Endothelial cell of umbilical vein (primary cell): ENCODE results near the gene ZNF804A. TPM values are rescaled to one million over a fixed set of nuclear protein-coding genes. Genes with fewer than 3 reads are reported as not detected.
"Not testable (repeated sequence)": the region's sequence is repeated elsewhere in the genome, so short reads cannot be mapped to it uniquely, and the experiment has no call there.

Experiments
- BruUV-seq: library from RNA; stranded (reverse); fragments of 400-500 nt; replicated peaks from 2 replicates; lab custom pipeline; 2021; lab: Mats Ljungman, UMichigan
- CTCF ChIA-PET: fragments of 300-600, 350-600 bp; sonication (Branson Sonifier 250); formaldehyde crosslinking; loops from one replicate; lab custom pipeline; 2021; ENCODE audit warnings: antibody characterized with exemption, inconsistent platforms; lab: Charles Lee
- POLR2A ChIA-PET: fragments of 300-600, 350-600 bp; sonication (Branson Sonifier 250); formaldehyde crosslinking; loops from one replicate; lab custom pipeline; 2021; ENCODE audit warnings: antibody characterized with exemption, inconsistent platforms; lab: Charles Lee
- DNase-seq: peaks from one replicate; pipeline ENCODE4 v3.0.0-alpha.2; 2011; ENCODE audit warnings: low read depth, low spot score
- FAIRE-seq: peaks from 2 replicates; lab custom pipeline; 2011; peaks lifted over from hg19 to GRCh38; lab: Jason Lieb, UNC
- H2AFZ ChIP-seq: 2 replicates; pipeline ENCODE4 v1.6.0; 2012; ENCODE audit warnings: low read depth, low read length, control low read depth, inconsistent platforms
- H3K27ac ChIP-seq: 2 replicates; pipeline ENCODE4 v1.5.1; 2011; ENCODE audit warnings: low read depth, mild to moderate bottlenecking, control low read depth, low read length, moderate library complexity; ENCODE audit not compliant: insufficient read depth
- H3K27me3 ChIP-seq, 2 experiments: 2 replicates each; pipeline versions ENCODE4 v1.6.0 to v1.6.1; 2011; ENCODE audit warnings: low read length in 2 of 2, mixed read lengths in 1 of 2; ENCODE audit not compliant: control insufficient read depth in 2 of 2, insufficient read depth in 2 of 2
- H3K36me3 ChIP-seq, 2 experiments: 2 replicates in 1 of 2; 3 replicates in 1 of 2; pipeline ENCODE4 v1.5.1; 2011; ENCODE audit warnings: low read length in 2 of 2, mild to moderate bottlenecking in 1 of 2, moderate library complexity in 1 of 2; ENCODE audit not compliant: control insufficient read depth in 2 of 2, insufficient read depth in 2 of 2; ENCODE audit errors: extremely low read depth in 1 of 2
- H3K4me1 ChIP-seq: 3 replicates; pipeline ENCODE4 v1.5.1; 2011; ENCODE audit warnings: mild to moderate bottlenecking, low read length; ENCODE audit not compliant: control insufficient read depth, insufficient read depth; ENCODE audit errors: extremely low read depth
- H3K4me2 ChIP-seq: 2 replicates; pipeline ENCODE4 v1.6.1; 2011; ENCODE audit warnings: low read length, control low read depth, mixed read lengths; ENCODE audit not compliant: insufficient read depth
- H3K4me3 ChIP-seq, 3 experiments: fragments of 200-600 bp in 1 of 3; sonication (generic), shearing (Covaris generic) in 1 of 3; replicated peaks in 1 of 3; 2 replicates each; pipeline ENCODE4 v1.5.1; 2011 to 2016; ENCODE audit warnings: control low read depth in 3 of 3, low read length in 3 of 3, mild to moderate bottlenecking in 2 of 3, inconsistent platforms in 1 of 3, low read depth in 1 of 3, moderate library complexity in 1 of 3; ENCODE audit not compliant: insufficient read depth in 1 of 3
- H3K79me2 ChIP-seq: 2 replicates; pipeline ENCODE4 v1.6.0; 2012; ENCODE audit warnings: low read length, inconsistent platforms; ENCODE audit not compliant: control insufficient read depth, insufficient read depth
- H3K9ac ChIP-seq: replicated peaks from 2 replicates; pipeline ENCODE3; 2011; ENCODE audit warnings: low read length, control low read depth; ENCODE audit not compliant: insufficient read depth; ENCODE audit errors: extremely low read depth
- H3K9me1 ChIP-seq: replicated peaks from 3 replicates; pipeline ENCODE4 v1.6.0; 2011; ENCODE audit warnings: mild to moderate bottlenecking, low read length; ENCODE audit not compliant: control insufficient read depth, insufficient read depth; ENCODE audit errors: extremely low read depth
- H3K9me3 ChIP-seq: replicated peaks from 2 replicates; pipeline ENCODE4 v1.5.1; 2012; ENCODE audit warnings: low read length, inconsistent platforms; ENCODE audit not compliant: control insufficient read depth, insufficient read depth
- H4K20me1 ChIP-seq: replicated peaks from 2 replicates; pipeline ENCODE3; 2011; ENCODE audit warnings: mild to moderate bottlenecking, low read length; ENCODE audit not compliant: control insufficient read depth, insufficient read depth; ENCODE audit errors: extremely low read depth
- EZH2 ChIP-seq: IDR thresholded peaks from 2 replicates; pipeline ENCODE4 v1.6.1; 2012; ENCODE audit warnings: borderline replicate concordance, low read depth, mild to moderate bottlenecking, moderate library complexity, low read length, inconsistent platforms; ENCODE audit not compliant: severe bottlenecking
- FOS ChIP-seq: IDR thresholded peaks from 2 replicates; pipeline ENCODE4 v1.6.1; 2011; ENCODE audit warnings: mild to moderate bottlenecking, low read length, moderate library complexity, borderline replicate concordance; ENCODE audit not compliant: insufficient read depth
- GATA2 ChIP-seq: IDR thresholded peaks from 2 replicates; pipeline ENCODE4 v1.7.0; 2011; ENCODE audit warnings: low read depth, mild to moderate bottlenecking, moderate library complexity, mixed read lengths, low read length; ENCODE audit not compliant: insufficient read length, insufficient read depth
- JUN ChIP-seq: IDR thresholded peaks from 2 replicates; pipeline ENCODE4 v1.6.1; 2011; ENCODE audit warnings: borderline replicate concordance, low read depth; ENCODE audit not compliant: insufficient read length, insufficient read depth
- MYC ChIP-seq: IDR thresholded peaks from one replicate; pipeline ENCODE4 v1.6.1; 2011; ENCODE audit warnings: mild to moderate bottlenecking, low read depth, low read length
- POLR2A ChIP-seq: IDR thresholded peaks from 2 replicates; pipeline ENCODE4 v1.6.1; 2012; ENCODE audit warnings: low read depth, mild to moderate bottlenecking, control low read depth, low read length
- POLR2AphosphoS5 ChIP-seq: IDR thresholded peaks from 2 replicates; pipeline ENCODE4 v1.6.1; 2012; ENCODE audit warnings: low read depth, mild to moderate bottlenecking, control low read depth, low read length, moderate library complexity; ENCODE audit not compliant: insufficient read depth
- dilution Hi-C: fragments of 300-500 bp; cut with MboI; formaldehyde crosslinking; loops from one replicate; pipeline ENCODE4 v1.15.0; 2019; ENCODE audit warnings: low sequenced_read_pairs; ENCODE audit not compliant: extremely low pct_ligation_motif_present
- intact Hi-C: fragments of 100-400 bp; cut with micrococcal nuclease; formaldehyde crosslinking; loops from one replicate; pipeline ENCODE4 v1.10.0; 2022
- polyA plus RNA-seq, 4 experiments: library from polyadenylated mRNA; depleted of rRNA in 3 of 4; stranded (reverse) in 3 of 4; unstranded in 1 of 4; fragments of >200 nt; gene quantifications; 2 replicates each; pipeline versions ENCODE4 v1.2.1 to v1.2.3, GENCODE V29; 2011 to 2012; ENCODE audit warnings: missing spikeins in 1 of 4
- total RNA-seq: library from RNA; stranded (reverse); gene quantifications from 2 replicates; pipeline ENCODE4 v1.2.3, GENCODE V29; 2021
- TF ChIP-seq, protein P1 (sequence below): IDR thresholded peaks from 2 replicates; pipeline ENCODE4 v1.6.1; 2011; ENCODE audit not compliant: insufficient read depth, insufficient read length
- TF ChIP-seq, protein P2 (sequence below), 2 donors: IDR thresholded peaks; 1 replicate in 1 of 2; 2 replicates in 1 of 2; pipeline ENCODE4 v1.5.1; 2011; ENCODE audit warnings: low read length in 2 of 2, mild to moderate bottlenecking in 2 of 2, moderate library complexity in 2 of 2, control low read depth in 1 of 2, inconsistent platforms in 1 of 2, low read depth in 1 of 2; ENCODE audit not compliant: insufficient read depth in 1 of 2; ENCODE audit errors: extremely low read depth in 1 of 2

Gene ZNF804A
- total and polyA plus RNA-seq, 2 donors (not counting 3 experiments of a cell fraction or from before 2014, with no cell fraction given): 0.22 TPM; not detected in 1

DNA sequence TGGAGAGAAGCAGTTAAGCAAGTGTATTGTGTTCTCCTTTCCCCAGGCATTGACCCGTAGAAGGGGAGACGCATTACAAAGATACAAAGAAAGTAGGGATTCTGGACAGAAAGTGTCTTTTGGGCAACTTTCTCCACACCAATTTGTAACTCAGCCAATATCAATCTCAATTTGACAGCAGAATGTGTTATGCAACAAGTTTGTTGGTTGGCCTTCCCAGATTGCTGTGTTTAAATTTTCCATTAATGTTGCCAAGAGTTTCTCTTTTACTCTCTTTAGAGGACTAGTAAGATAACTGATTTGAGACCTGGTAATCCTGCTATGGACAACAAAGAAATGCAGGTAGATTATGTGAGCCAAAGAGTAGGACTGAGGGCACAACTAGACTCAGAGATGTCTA, 279.6 kb downstream of the ZNF804A start:
- Histone ChIP-seq H3K36me3 (no peaks in the 10 kb centered on the region), H2AFZ (no peak overlapping the region), H4K20me1 (no peaks in the 10 kb centered on the region), H3K9me1 (no peaks in the 10 kb centered on the region), H3K9ac (no peak overlapping the region), H3K4me2 (no peak overlapping the region), H3K9me3 (no peaks in the 10 kb centered on the region), H3K27me3 (no peaks in the 10 kb centered on the region), H3K4me3 (no peak overlapping the region), H3K27ac (no peak overlapping the region), H3K4me1 (no peaks in the 10 kb centered on the region), H3K79me2 (no peaks in the 10 kb centered on the region)
- DNase-seq (no peak), FAIRE-seq (no peak)
- TF ChIP-seq, protein P1, sequence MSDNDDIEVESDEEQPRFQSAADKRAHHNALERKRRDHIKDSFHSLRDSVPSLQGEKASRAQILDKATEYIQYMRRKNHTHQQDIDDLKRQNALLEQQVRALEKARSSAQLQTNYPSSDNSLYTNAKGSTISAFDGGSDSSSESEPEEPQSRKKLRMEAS: no peak
- TF ChIP-seq MYC: no peak
- dilution Hi-C loops: no loop called here
- ChIA-PET CTCF (no interaction called here), POLR2A (no interaction called here)
- intact Hi-C loops: no loop called here
- no TSS peak for BruUV-seq

DNA sequence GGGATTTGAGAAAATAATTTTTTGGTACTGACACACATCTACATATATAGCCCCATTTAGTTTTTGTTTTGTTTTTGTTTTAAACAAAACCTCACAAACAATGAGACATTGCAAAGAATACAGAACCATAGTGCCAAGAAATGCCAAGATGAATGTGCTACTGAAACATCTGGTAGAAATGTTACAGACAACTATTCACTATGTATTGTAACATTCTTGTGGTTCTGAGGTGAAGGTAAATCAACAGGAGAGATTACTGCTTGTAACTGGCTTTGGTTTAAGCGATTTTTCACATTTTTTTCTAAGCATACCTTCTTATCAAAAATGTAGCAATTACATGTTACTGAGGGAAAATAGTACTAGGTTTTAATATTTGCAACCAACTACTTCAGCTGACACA, 281.3 kb downstream of the ZNF804A start:
- H2AFZ ChIP-seq: no peak overlapping the region
- no peak overlapping the region for H3K27ac ChIP-seq
- CTCF ChIA-PET: no interaction called here
- H3K9ac ChIP-seq: no peak overlapping the region
- no peak overlapping the region for H3K4me3 ChIP-seq
- FAIRE-seq (no peak), DNase-seq (no peak)
- TF ChIP-seq, protein P1: no peak
- TF ChIP-seq GATA2 (no peak), POLR2AphosphoS5 (no peak), POLR2A (no peak), EZH2 (no peak), FOS (no peak), MYC (no peak), JUN (no peak)
- TF ChIP-seq, protein P2, sequence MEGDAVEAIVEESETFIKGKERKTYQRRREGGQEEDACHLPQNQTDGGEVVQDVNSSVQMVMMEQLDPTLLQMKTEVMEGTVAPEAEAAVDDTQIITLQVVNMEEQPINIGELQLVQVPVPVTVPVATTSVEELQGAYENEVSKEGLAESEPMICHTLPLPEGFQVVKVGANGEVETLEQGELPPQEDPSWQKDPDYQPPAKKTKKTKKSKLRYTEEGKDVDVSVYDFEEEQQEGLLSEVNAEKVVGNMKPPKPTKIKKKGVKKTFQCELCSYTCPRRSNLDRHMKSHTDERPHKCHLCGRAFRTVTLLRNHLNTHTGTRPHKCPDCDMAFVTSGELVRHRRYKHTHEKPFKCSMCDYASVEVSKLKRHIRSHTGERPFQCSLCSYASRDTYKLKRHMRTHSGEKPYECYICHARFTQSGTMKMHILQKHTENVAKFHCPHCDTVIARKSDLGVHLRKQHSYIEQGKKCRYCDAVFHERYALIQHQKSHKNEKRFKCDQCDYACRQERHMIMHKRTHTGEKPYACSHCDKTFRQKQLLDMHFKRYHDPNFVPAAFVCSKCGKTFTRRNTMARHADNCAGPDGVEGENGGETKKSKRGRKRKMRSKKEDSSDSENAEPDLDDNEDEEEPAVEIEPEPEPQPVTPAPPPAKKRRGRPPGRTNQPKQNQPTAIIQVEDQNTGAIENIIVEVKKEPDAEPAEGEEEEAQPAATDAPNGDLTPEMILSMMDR (IDR thresholded peaks at IDR 0.05; ENCODE audit: extremely low read depth in 1 of 2, insufficient read depth in 1 of 2, low read depth in 1 of 2, low read length in 2 of 2): no peak
- H3K27me3 ChIP-seq: no peaks in the 10 kb centered on the region
- no peaks in the 10 kb centered on the region for H3K9me1 ChIP-seq
- BruUV-seq: no TSS peak
- H3K4me1 ChIP-seq: no peaks in the 10 kb centered on the region
- H3K79me2 ChIP-seq: no peaks in the 10 kb centered on the region
- H3K9me3 ChIP-seq: no peaks in the 10 kb centered on the region
- no peak overlapping the region for H3K4me2 ChIP-seq
- POLR2A ChIA-PET: no interaction called here
- H4K20me1 ChIP-seq: no peaks in the 10 kb centered on the region
- intact Hi-C loops: no loop called here
- dilution Hi-C loops: no loop called here
- H3K36me3 ChIP-seq: no peaks in the 10 kb centered on the region

DNA sequence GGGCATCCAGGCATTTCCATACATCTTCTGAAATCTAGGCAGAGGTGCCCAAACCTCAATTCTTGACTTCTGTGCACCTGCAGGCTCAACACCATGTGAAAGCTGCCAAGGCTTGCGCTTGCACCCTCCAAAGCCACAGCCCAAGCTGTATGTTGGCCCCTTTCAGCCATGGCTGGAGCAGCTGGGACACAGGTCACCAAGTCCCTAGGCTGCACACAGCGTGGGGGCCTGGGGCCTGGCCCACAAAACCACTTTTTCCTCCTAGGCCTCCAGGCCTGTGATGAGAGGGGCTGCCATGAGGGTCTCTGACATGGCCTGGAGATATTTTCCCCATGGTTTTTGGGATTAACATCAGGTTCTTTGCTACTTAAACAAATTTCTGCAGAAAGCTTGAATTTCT, 288.3 kb downstream of the ZNF804A start:
- H3K4me2 ChIP-seq, H3K27ac ChIP-seq, H3K9me3 ChIP-seq, H2AFZ ChIP-seq, H3K9ac ChIP-seq, DNase-seq, H3K4me3 ChIP-seq, H3K36me3 ChIP-seq, H3K4me1 ChIP-seq, FAIRE-seq, H3K79me2 ChIP-seq, dilution Hi-C loops, POLR2A ChIA-PET, H3K9me1 ChIP-seq, H4K20me1 ChIP-seq, BruUV-seq, intact Hi-C loops, CTCF ChIA-PET, H3K27me3 ChIP-seq: not testable (repeated sequence)
